Upper lobe of right lung (tissue), 1 donor: ENCODE results near the gene EPB41. TPM values are rescaled to one million over a fixed set of nuclear protein-coding genes. Genes with fewer than 3 reads are reported as not detected.
A peak's percentile ranks its signal among the peaks of the same experiment; 100 is the strongest.

Experiments
- ATAC-seq: fragments of 200-7000 bp; cut with Tn5 transposase; one replicate; pipeline ENCODE4 v1.9.1; 2020; ENCODE audit warnings: mild to moderate bottlenecking, moderate library complexity
- DNase-seq: peaks from one replicate; pipeline ENCODE4 v3.0.0-alpha.2; 2020
- H3K27ac ChIP-seq: fragments of 200-600 bp; one replicate; pipeline ENCODE4 v1.8.0; 2022
- H3K27me3 ChIP-seq: fragments of 200-600 bp; one replicate; pipeline ENCODE4 v1.8.0; 2022; ENCODE audit warnings: mild to moderate bottlenecking
- H3K36me3 ChIP-seq: fragments of 200-600 bp; one replicate; pipeline ENCODE4 v1.8.0; 2022
- H3K4me1 ChIP-seq: fragments of 200-600 bp; one replicate; pipeline ENCODE4 v1.8.0; 2022
- H3K4me3 ChIP-seq: fragments of 200-600 bp; one replicate; pipeline ENCODE4 v1.8.0; 2022; ENCODE audit warnings: mild to moderate bottlenecking
- H3K9me3 ChIP-seq: fragments of 200-600 bp; one replicate; pipeline ENCODE4 v1.8.0; 2022
- intact Hi-C: fragments of 100-400 bp; cut with DNase I; formaldehyde crosslinking; loops from one replicate; pipeline ENCODE4 v1.11.0; 2022
- total RNA-seq: library from RNA; stranded (reverse); fragmentation: NEBNext Ultra II Directional; extraction: Animal tissue kit (Norgen Biotek cat#: 25700); gene quantifications from one replicate; pipeline ENCODE4 v1.2.1, GENCODE V29; 2021
- TF ChIP-seq, protein P1 (sequence below): fragments of 200-600 bp; IDR thresholded peaks from one replicate; pipeline ENCODE4 v1.8.0; 2022; ENCODE audit warnings: antibody characterized with exemption
- donor health status: DM: no; HTN: yes; CAD: no; lungs with severe emphysema.

EPB41 gene
- total RNA-seq, 1 donor from 2014 or later: 67.0 TPM

DNA sequence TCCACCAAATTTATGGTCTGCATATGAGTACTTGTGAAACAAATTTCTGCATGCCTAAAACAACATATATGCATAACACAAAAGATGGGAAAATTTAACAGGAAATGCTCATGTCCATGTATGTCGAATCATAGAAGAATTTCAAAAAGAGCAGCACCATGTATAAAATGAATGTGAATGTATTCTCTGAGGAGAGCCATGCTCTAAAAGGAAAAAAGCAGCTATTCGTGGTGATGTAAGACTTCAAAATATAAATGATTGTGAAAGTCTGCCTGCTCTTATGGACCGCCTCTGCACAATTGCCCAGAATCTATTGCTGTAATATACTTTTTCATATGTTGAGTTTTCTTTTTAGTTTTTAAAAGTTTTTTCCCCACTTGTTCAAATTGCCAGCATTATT, 66.8 kb downstream of the EPB41 start:
- H3K4me3 ChIP-seq: no peak overlapping the region
- no peak for ATAC-seq
- TF ChIP-seq, protein P1, sequence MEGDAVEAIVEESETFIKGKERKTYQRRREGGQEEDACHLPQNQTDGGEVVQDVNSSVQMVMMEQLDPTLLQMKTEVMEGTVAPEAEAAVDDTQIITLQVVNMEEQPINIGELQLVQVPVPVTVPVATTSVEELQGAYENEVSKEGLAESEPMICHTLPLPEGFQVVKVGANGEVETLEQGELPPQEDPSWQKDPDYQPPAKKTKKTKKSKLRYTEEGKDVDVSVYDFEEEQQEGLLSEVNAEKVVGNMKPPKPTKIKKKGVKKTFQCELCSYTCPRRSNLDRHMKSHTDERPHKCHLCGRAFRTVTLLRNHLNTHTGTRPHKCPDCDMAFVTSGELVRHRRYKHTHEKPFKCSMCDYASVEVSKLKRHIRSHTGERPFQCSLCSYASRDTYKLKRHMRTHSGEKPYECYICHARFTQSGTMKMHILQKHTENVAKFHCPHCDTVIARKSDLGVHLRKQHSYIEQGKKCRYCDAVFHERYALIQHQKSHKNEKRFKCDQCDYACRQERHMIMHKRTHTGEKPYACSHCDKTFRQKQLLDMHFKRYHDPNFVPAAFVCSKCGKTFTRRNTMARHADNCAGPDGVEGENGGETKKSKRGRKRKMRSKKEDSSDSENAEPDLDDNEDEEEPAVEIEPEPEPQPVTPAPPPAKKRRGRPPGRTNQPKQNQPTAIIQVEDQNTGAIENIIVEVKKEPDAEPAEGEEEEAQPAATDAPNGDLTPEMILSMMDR: no peak

GRCh38 chr1:28982198-28982597, 67.8 kb downstream of the EPB41 start:
- DNase-seq: no peak
- intact Hi-C loops: no loop called here

More for the DNA sequence above, 66.8 kb downstream of the EPB41 start:
- intact Hi-C loops: no loop called here
- DNase-seq: no peak
- no peak overlapping the region for H3K27ac ChIP-seq
- H3K36me3 ChIP-seq: no peaks in the 10 kb centered on the region
- no peaks in the 10 kb centered on the region for H3K4me1 ChIP-seq
- H3K9me3 ChIP-seq: no peaks in the 10 kb centered on the region
- H3K27me3 ChIP-seq: no peaks in the 10 kb centered on the region

GRCh38 chr1:28983091-28983490, 68.7 kb downstream of the EPB41 start:
- intact Hi-C loops: no loop called here
- Histone ChIP-seq H3K4me3 (no peak overlapping the region), H3K36me3 (no peaks in the 10 kb centered on the region), H3K4me1 (no peaks in the 10 kb centered on the region), H3K27ac (peak overlapping the region; percentile 37), H3K9me3 (no peaks in the 10 kb centered on the region), H3K27me3 (no peaks in the 10 kb centered on the region)
- TF ChIP-seq, protein P1: no peak
- ATAC-seq (no peak), DNase-seq (no peak)

More at GRCh38 chr1:28982198-28982597, 67.8 kb downstream of the EPB41 start:
- ATAC-seq: no peak
- Histone ChIP-seq H3K9me3 (no peaks in the 10 kb centered on the region), H3K27ac (no peak overlapping the region), H3K27me3 (no peaks in the 10 kb centered on the region), H3K4me1 (no peaks in the 10 kb centered on the region), H3K4me3 (no peak overlapping the region), H3K36me3 (no peaks in the 10 kb centered on the region)
- TF ChIP-seq, protein P1: no peak

- Histone ChIP-seq H3K27me3 (no peaks in the 10 kb centered on the region), H3K36me3 (no peaks in the 10 kb centered on the region), H3K4me1 (no peaks in the 10 kb centered on the region), H3K4me3 (no peak overlapping the region), H3K9me3 (no peaks in the 10 kb centered on the region), H3K27ac (peak overlapping the region; percentile 37)
- DNase-seq (peak; percentile 79), ATAC-seq (peak; percentile 93)
- TF ChIP-seq, protein P1: no peak
- intact Hi-C loops: no loop called here
Observed at GRCh38 chr1:28983509-28984310, 69.3 kb downstream of the EPB41 start.

- DNase-seq: no peak
- H3K36me3 ChIP-seq: no peaks in the 10 kb centered on the region
- H3K4me1 ChIP-seq: no peaks in the 10 kb centered on the region
- H3K27me3 ChIP-seq: no peaks in the 10 kb centered on the region
- H3K27ac ChIP-seq: no peak overlapping the region
- TF ChIP-seq, protein P1: no peak
- ATAC-seq: no peak
- no peaks in the 10 kb centered on the region for H3K9me3 ChIP-seq
- H3K4me3 ChIP-seq: no peak overlapping the region
- intact Hi-C loops: no loop called here
Observed at GRCh38 chr1:28984311-28984684, 69.9 kb downstream of the EPB41 start.
